ENCODE data around the gene TPSD1.
"Not testable (repeated sequence)": the region's sequence is repeated elsewhere in the genome, so short reads cannot be mapped to it uniquely, and the experiment has no call there.

TPSD1 gene

GRCh38 chr16:1264345-1265089 is 8.6 kb downstream of the TPSD1 start:
- no peak for DNase-seq

- DNase-seq, result no peak
Measured at GRCh38 chr16:1265090-1265630, 9.3 kb downstream of the TPSD1 start.

GRCh38 chr16:1265826-1266225 is 10.0 kb downstream of the TPSD1 start:
- no peak for DNase-seq

DNA sequence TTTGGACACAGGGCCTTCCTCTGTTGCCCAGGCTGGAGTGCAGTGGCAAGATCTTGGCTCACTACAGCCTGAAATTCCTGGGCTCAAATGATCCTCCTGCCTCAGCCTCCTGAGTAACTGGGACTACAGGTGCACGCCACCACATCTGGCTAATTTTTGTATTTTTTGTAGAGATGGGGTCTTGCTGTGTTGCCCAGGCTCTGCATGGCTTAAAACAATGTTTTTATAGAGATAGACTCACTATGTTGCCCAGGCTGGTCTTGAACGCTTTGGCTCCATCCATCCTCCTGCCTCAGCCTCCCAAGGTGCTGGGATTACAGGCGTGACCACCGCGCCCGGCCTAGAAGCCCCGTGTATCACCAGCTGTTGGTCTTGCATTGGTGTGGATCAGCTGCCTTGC is 13.5 kb downstream of the TPSD1 start:
- DNase-seq, result not testable (repeated sequence)

DNA sequence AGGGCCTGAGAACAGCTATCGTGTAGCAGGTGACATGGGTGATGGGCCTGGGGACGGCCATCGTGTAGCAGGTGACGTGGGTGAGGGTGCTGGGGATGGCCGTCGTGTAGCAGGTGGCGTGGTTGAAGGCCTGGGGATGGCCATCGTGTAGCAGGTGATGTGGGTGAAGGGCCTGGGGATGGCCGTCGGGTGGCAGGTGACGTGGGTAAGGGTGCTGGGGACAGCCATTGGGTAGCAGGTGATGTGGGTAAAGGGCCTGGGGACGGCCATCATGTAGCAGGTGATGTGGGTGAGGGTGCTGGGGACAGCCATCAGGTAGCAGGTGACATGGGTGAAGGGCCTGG is 15.5 kb downstream of the TPSD1 start:
- DNase-seq, result no peak

GRCh38 chr16:1271724-1272413 is 16.0 kb downstream of the TPSD1 start:
- peak; percentile 77 for DNase-seq

GRCh38 chr16:1272453-1273198 is 16.8 kb downstream of the TPSD1 start:
- DNase-seq, result no peak

DNA sequence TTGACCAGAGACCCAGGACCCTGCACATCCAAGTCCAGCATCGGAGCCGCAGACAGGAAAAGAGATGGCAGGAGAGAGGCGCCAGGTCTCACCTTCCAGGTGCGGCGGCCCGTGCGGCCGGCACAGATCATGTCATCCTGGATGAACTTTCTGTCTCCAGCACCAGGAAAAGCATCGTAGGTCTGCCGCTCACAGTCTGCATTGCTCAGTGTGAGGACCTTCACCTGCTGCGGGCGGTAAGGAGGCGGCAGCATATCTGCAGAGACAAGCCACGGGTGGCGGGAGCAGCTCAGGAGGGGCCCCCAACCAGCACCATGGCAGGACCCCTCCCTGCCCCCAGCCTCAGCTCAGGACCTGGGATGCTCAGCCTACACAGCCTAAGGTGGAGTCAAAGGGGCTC is 17.9 kb downstream of the TPSD1 start:
- DNase-seq, result no peak

DNA sequence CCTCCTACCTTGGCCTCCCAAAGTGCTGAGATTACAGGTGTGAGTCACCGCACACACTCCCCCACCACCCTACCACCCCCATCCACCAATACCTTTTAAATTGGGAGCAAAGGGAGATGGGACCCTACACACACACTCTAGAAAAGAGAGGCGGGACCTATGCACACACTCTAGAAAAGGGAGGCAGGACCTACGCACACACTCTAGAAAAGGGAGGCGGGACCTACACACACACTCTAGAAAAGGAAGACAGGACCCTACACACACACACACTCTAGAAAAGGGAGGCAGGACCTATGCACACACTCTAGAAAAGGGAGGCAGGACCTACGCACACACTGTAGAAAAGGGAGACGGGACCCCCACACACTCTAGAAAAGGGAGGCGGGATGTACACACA is 18.9 kb downstream of the TPSD1 start:
- no peak for DNase-seq

DNA sequence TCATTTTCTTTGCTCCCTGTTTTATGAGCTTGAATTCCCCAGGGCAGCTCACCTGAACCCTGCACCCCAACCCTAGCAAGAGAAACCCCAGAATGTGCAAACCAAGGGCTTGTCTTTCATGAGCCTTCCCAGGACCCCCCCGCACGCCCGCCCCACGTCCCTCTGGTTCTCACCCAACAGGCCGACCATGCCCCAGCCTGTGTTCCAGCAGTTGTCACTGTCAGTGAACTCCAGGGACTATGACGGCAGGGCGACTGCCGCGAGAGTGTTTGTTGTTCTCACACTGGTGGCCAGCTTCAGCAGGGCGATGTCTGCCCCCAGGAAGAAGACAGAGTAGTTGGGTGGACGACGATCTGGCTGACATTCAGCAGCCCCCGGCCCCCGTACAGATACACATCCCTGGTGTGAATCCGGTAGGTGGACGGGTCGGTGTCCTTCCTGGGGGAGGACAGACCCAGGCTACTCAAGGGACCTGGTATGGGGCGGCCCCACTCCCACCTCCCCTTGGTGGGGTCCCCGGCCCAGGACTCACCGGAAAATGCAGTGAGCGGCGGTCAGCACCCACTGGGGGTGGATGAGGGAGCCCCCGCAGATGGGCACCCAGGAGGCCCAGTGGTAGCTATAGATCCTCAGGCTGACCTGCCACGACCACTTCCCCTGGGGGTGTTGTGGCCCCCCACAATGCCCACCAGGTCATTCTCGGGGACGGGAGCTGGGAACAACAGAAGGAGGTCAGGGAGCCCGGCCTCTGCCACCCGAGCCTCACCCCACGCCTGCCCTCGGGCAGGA is 20.1 kb downstream of the TPSD1 start:
- DNase-seq, result no peak

GRCh38 chr16:1276580-1276878 is 20.7 kb downstream of the TPSD1 start:
- no peak for DNase-seq

GRCh38 chr16:1277151-1277598 is 21.3 kb downstream of the TPSD1 start:
- no peak for DNase-seq

GRCh38 chr16:1277617-1278282 is 21.9 kb downstream of the TPSD1 start:
- no peak for DNase-seq

GRCh38 chr16:1278477-1278876 is 22.6 kb downstream of the TPSD1 start:
- DNase-seq, result no peak

GRCh38 chr16:1279081-1279944 is 23.4 kb downstream of the TPSD1 start:
- no peak for DNase-seq

GRCh38 chr16:1279945-1280589 is 24.2 kb downstream of the TPSD1 start:
- no peak for DNase-seq

- DNase-seq, result no peak
Measured at GRCh38 chr16:1280783-1281182, 24.9 kb downstream of the TPSD1 start.

- no peak for DNase-seq
Measured at GRCh38 chr16:1281517-1281916, 25.6 kb downstream of the TPSD1 start.

DNA sequence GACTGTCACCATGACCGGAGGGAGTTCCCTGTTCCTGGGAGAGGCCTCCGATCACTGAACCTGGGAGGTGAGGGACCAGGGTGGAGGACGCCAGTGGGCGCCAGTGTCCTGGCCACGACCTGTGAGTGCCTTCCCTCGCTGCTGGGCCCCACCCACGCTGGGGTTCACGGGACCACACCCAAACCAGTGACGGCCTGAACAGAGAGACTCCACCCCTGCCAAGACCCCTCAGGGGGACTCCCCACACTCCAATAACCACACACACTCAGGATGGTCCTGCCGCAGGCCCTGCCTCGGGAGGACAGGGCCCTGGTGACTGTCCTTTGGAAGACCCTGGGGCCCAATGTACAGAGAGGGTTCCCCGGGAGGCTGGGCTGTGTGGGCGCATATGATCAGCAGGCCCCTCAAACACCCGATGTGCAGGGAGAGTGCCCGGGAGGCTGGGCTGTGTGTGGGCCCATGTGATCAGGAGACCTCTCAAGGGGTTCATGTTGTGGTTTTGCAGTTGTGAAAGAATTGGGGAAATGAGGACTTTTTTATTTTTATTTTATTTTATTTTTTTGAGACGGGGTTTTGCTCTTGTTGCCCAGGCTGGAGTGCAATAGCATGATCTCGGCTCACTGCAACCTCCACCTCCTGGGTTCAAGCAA is 26.6 kb downstream of the TPSD1 start:
- no peak for DNase-seq

DNA sequence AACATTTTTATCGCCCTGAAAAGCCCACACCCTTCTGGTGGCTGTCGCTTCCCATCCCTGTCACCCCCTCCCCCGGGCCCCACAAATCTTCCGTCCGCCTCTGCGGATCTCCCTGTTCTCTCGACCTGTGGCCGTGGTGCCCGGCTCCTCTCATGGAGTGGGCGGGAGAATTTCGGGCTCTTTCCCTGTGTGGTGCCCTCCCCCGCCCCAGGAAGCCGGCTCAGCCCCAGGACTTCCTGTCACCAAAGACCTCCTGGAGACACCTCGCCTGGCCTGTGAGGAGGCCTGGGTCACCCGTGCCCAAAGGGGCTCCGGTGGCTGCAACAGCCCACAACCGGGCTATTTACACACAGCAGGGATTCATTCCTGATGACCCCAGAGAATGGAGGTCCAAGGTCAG is 27.4 kb downstream of the TPSD1 start:
- no peak for DNase-seq

Measured in NCI-H510A treated with DMSO at 0.1 percent for 48 hours (cell line).